IgD-negative memory B cell (primary cell): Measurements from ENCODE around the gene COL9A3. TPM values are rescaled to one million over a fixed set of nuclear protein-coding genes. Genes with fewer than 3 reads are reported as not detected.

Experiments
- H3K27ac Mint-ChIP-seq, 3 donors: one replicate each; pipeline ENCODE4 v1.8.0; 2020 to 2022; ENCODE audit warnings: mild to moderate bottlenecking in 3 of 3, mixed read lengths in 3 of 3, moderate library complexity in 1 of 3
- H3K27me3 Mint-ChIP-seq: one replicate; pipeline ENCODE4 v1.8.0; 2021; ENCODE audit warnings: mixed read lengths
- H3K36me3 Mint-ChIP-seq: one replicate; pipeline ENCODE4 v1.8.0; 2020; ENCODE audit warnings: mild to moderate bottlenecking, mixed read lengths
- H3K4me1 Mint-ChIP-seq, 3 donors: one replicate each; pipeline ENCODE4 v1.8.0; 2020 to 2022; ENCODE audit warnings: mixed read lengths in 3 of 3, mild to moderate bottlenecking in 1 of 3
- H3K4me3 Mint-ChIP-seq, 4 donors: one replicate each; pipeline ENCODE4 v1.8.0; 2020 to 2022; ENCODE audit warnings: mild to moderate bottlenecking in 4 of 4, mixed read lengths in 4 of 4, moderate library complexity in 3 of 4
- H3K9me3 Mint-ChIP-seq, 3 donors: one replicate each; pipeline ENCODE4 v1.8.0; 2020 to 2021; ENCODE audit warnings: mixed read lengths in 3 of 3, mild to moderate bottlenecking in 1 of 3
- polyA plus RNA-seq: library from polyadenylated mRNA; unstranded; fragments of 300-500 nt; fragmentation: Illumina TruSeq; gene quantifications from one replicate; pipeline ENCODE4 v1.2.3, GENCODE V29; 2021

Gene COL9A3
- polyA plus RNA-seq, 1 donor from 2014 or later = 11.9 TPM

DNA sequence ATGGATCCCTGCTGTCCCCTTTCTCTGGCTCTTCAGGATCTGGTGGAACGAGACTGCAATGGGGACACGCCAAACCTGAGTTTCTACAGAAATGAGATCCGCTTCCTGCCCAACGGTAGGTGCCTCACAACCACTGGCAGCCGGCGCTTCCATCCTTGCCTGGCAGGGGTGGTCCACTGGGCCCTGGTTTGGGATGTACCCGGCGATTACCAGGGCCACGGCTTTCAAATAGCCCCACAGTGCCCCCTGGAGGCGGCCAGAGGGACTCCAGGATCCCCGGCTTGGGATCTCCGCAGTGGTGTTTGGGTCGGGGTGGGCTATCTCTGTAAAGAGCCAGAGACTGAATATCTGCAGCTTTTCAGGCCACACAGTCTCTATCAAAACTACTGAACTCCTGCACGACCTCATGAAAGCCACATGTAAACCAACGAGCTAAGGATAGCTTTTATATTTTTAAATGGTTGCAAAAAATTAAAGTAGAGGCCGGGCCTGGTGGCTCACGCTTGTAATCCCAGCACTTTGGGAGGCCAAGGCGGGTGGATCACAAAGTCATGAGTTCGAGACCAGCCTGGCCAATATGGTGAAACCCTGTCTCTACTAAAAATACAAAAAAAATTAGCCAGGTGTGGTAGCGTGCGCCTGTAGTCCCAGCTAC lies 8.5 kb upstream of the COL9A3 start:
- peak overlapping the region; percentile 63 to 75 (median 68) for H3K4me3 Mint-ChIP-seq
- H3K27me3 Mint-ChIP-seq = no peaks in the 10 kb centered on the region
- no peaks in the 10 kb centered on the region for H3K9me3 Mint-ChIP-seq
- peaks cover 4% of the 10 kb centered on the region for H3K36me3 Mint-ChIP-seq
- H3K27ac Mint-ChIP-seq = peak overlapping the region in 2 of 3 donors; percentile 89 to 93
- H3K4me1 Mint-ChIP-seq = peaks cover 12 to 24% (median 16%) of the 10 kb centered on the region in 3 donors

DNA sequence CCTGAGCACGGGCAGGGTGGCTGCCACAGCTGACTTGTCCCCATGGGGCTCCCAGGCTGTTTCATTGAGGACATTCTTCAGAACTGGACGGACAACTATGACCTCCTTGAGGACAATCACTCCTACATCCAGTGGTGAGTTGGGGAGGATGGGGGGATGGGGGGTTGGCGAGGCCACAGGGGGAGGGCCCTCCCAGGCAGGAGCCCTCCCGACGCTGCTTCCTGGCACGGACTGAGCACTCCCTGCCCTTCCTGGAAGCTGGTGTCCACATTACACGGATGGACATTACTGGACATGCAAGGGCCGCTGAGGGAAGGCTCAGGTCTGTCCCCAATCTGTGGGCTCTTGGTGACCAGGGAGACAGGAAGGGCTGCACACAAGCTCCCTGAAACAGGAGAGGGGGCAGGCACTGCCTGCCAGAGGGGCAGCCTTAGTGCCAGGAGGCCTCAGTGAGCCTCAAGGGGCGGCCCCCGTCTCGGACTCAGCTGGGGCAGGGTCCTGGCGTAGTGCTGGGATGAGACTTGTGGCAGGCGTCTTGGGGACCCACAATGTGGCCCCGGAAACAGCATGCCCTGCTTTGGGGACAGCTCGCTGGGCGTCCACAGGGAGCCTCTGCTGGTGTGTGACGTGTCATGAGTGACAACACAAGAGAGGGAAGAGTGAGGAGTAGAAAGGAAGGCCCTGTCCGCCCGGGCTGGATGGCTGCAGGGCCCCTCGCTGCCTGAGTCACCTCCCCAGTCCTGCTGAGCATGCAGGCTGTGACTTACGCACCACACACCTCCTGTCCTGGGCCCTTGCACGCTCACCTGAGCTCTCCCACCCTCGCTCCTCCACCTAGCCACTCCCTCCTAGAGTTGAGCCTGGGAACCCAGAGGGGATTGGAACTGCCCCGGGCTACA lies 7.1 kb upstream of the COL9A3 start:
- H3K4me1 Mint-ChIP-seq = peaks cover 6 to 20% (median 15%) of the 10 kb centered on the region in 3 donors
- peaks cover 4% of the 10 kb centered on the region for H3K27me3 Mint-ChIP-seq
- H3K27ac Mint-ChIP-seq = no peak overlapping the region
- H3K36me3 Mint-ChIP-seq = peaks cover 4% of the 10 kb centered on the region
- no peaks in the 10 kb centered on the region for H3K9me3 Mint-ChIP-seq
- peak overlapping the region in 1 of 4 donors; percentile 68 for H3K4me3 Mint-ChIP-seq

DNA sequence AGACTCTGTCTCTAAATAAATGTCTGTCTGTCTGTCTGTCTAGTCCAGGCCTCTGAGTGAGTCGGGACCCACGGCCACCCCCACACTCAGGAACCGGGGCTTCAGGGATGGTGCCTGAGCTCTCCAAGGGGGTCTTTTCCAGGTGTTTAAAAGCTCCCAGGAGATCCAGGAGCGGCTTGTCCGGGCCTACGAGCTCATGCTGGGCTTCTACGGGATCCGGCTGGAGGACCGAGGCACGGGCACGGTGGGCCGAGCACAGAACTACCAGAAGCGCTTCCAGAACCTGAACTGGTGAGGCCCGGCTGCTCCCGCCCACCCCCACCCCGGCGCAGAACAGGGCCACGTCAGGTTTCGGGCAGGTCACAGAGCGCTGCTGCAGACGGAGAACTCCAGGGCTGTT lies 5.5 kb upstream of the COL9A3 start:
- Mint-ChIP-seq H3K9me3 (no peaks in the 10 kb centered on the region), H3K4me3 (no peak overlapping the region), H3K36me3 (peaks cover 4% of the 10 kb centered on the region), H3K27me3 (peaks cover 16% of the 10 kb centered on the region), H3K4me1 (peaks cover 6 to 22% (median 16%) of the 10 kb centered on the region in 3 donors), H3K27ac (no peak overlapping the region)

DNA sequence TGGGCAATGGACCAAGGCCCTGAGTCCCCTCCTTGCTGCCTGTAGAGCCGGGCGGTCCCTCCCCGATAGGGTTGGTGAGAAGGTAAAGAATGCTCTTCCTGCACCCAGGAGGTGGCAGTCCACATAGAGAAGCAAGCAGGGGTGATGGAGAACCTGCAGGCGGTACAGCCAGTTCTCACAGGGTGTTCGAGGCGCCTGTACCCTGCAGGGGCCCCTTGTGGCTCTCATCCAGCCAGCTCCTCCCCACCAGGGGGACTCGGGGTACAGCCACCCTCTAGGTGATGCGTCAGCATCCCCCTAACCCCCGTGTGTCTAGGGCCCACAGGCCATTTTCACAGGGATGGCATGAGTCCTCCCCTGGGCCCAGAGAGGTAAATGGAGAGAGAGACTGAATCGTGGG lies 5.1 kb upstream of the COL9A3 start:
- H3K27ac Mint-ChIP-seq = peak overlapping the region in 1 of 3 donors; percentile 82
- H3K9me3 Mint-ChIP-seq = no peaks in the 10 kb centered on the region
- no peak overlapping the region for H3K4me3 Mint-ChIP-seq
- peaks cover 4% of the 10 kb centered on the region for H3K36me3 Mint-ChIP-seq
- peaks cover 6 to 20% (median 15%) of the 10 kb centered on the region in 3 donors for H3K4me1 Mint-ChIP-seq
- peaks cover 18% of the 10 kb centered on the region for H3K27me3 Mint-ChIP-seq

DNA sequence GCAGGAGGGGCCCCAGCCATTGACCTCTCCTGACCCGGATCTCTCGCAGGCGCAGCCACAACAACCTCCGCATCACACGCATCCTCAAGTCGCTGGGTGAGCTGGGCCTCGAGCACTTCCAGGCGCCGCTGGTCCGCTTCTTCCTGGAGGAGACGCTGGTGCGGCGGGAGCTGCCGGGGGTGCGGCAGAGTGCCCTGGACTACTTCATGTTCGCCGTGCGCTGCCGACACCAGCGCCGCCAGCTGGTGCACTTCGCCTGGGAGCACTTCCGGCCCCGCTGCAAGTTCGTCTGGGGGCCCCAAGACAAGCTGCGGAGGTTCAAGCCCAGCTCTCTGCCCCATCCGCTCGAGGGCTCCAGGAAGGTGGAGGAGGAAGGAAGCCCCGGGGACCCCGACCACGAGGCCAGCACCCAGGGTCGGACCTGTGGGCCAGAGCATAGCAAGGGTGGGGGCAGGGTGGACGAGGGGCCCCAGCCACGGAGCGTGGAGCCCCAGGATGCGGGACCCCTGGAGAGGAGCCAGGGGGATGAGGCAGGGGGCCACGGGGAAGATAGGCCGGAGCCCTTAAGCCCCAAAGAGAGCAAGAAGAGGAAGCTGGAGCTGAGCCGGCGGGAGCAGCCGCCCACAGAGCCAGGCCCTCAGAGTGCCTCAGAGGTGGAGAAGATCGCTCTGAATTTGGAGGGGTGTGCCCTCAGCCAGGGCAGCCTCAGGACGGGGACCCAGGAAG lies 4.5 kb upstream of the COL9A3 start:
- Mint-ChIP-seq H3K4me1 (peaks cover 6 to 19% (median 11%) of the 10 kb centered on the region in 3 donors), H3K27me3 (peaks cover 18% of the 10 kb centered on the region), H3K36me3 (peaks cover 4% of the 10 kb centered on the region), H3K4me3 (no peak overlapping the region), H3K9me3 (no peaks in the 10 kb centered on the region), H3K27ac (peak overlapping the region in 1 of 3 donors; percentile 82)

DNA sequence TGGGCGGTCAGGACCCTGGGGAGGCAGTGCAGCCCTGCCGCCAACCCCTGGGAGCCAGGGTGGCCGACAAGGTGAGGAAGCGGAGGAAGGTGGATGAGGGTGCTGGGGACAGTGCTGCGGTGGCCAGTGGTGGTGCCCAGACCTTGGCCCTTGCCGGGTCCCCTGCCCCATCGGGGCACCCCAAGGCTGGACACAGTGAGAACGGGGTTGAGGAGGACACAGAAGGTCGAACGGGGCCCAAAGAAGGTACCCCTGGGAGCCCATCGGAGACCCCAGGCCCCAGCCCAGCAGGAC lies 4.0 kb upstream of the COL9A3 start:
- Mint-ChIP-seq H3K27me3 (peaks cover 18% of the 10 kb centered on the region), H3K27ac (no peak overlapping the region), H3K4me3 (no peak overlapping the region), H3K4me1 (peaks cover 6 to 15% (median 10%) of the 10 kb centered on the region in 3 donors), H3K36me3 (peaks cover 4% of the 10 kb centered on the region), H3K9me3 (no peaks in the 10 kb centered on the region)

DNA sequence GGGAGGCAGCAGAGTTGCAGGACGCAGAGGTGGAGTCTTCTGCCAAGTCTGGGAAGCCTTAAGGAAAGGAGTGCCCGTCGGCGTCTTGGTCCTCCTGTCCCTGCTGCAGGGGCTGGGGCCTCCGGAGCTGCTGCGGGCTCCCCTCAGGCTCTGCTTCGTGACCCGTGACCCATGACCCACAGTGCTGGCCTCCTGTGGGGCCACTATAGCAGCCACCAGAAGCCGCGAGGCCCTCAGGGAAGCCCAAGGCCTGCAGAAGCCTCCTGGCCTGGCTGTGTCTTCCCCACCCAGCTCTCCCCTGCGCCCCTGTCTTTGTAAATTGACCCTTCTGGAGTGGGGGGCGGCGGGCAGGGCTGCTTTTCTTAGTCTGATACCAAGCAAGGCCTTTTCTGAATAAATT lies 3.3 kb upstream of the COL9A3 start:
- Mint-ChIP-seq H3K36me3 (no peaks in the 10 kb centered on the region), H3K4me3 (no peak overlapping the region), H3K9me3 (no peaks in the 10 kb centered on the region), H3K4me1 (peaks cover 0 to 11% (median 6%) of the 10 kb centered on the region in 3 donors), H3K27ac (no peak overlapping the region), H3K27me3 (peaks cover 23% of the 10 kb centered on the region)

DNA sequence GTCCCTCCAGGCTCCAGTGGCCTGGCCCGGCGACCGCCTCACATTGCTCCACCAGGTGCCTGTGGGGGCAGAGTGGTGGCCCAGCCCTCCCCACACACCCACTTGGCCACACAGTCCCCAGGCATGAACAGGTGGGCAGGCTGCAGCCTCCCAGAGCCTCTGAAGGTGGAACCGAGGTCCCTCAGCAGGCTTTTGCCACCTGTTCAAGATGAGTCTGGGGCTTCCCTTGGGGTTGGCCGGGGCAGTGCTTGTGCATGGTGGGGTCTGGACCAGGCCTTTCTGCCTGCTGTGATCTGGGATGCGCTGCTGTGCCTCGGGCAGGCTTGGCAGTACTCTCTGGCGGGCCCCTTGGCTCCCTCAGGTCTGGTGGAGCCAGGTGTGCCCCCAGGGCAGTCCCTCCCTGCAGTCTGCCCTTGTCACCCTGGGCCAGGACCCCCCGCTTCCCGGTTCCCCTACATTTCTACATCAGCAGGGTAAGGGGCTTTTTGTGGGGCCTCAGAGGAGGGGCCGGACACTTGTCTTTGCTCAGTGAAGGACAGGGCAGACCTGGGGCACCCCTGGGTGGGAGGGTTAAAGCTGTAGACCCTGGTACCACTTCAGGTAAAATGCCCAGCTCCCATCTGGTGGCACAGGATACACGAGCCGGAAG lies 2.7 kb upstream of the COL9A3 start:
- peak overlapping the region in 1 of 4 donors; percentile 58 for H3K4me3 Mint-ChIP-seq
- peak overlapping the region in 2 of 3 donors; percentile 42 to 46 for H3K27ac Mint-ChIP-seq
- peaks cover 0 to 11% (median 6%) of the 10 kb centered on the region in 3 donors for H3K4me1 Mint-ChIP-seq

DNA sequence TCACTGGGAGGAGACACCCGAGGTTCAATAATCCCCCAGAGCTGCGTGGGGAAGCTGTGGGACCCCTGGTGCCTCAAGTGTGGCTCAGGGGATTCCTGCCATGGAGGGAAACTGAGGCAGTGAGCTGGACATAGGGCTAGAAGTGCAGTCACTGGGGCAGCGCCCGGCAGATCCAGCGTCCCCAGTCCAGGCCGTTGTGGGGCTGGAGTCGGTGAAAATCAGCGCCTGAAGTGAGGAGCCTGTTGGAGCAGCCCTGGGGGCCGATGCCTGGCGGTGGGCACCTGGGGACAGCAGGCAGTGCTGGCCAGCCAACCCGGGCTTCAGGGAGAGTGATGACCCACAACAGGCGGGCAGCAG lies 2.2 kb upstream of the COL9A3 start:
- H3K4me1 Mint-ChIP-seq = peaks cover 0 to 11% (median 6%) of the 10 kb centered on the region in 3 donors
- peak overlapping the region in 1 of 4 donors; percentile 58 for H3K4me3 Mint-ChIP-seq
- no peaks in the 10 kb centered on the region for H3K9me3 Mint-ChIP-seq
- no peaks in the 10 kb centered on the region for H3K36me3 Mint-ChIP-seq
- peak overlapping the region in 2 of 3 donors; percentile 42 to 46 for H3K27ac Mint-ChIP-seq
- H3K27me3 Mint-ChIP-seq = peaks cover 23% of the 10 kb centered on the region

More for the DNA sequence above, 2.7 kb upstream of the COL9A3 start:
- H3K27me3 Mint-ChIP-seq = peaks cover 23% of the 10 kb centered on the region
- H3K9me3 Mint-ChIP-seq = no peaks in the 10 kb centered on the region
- no peaks in the 10 kb centered on the region for H3K36me3 Mint-ChIP-seq

DNA sequence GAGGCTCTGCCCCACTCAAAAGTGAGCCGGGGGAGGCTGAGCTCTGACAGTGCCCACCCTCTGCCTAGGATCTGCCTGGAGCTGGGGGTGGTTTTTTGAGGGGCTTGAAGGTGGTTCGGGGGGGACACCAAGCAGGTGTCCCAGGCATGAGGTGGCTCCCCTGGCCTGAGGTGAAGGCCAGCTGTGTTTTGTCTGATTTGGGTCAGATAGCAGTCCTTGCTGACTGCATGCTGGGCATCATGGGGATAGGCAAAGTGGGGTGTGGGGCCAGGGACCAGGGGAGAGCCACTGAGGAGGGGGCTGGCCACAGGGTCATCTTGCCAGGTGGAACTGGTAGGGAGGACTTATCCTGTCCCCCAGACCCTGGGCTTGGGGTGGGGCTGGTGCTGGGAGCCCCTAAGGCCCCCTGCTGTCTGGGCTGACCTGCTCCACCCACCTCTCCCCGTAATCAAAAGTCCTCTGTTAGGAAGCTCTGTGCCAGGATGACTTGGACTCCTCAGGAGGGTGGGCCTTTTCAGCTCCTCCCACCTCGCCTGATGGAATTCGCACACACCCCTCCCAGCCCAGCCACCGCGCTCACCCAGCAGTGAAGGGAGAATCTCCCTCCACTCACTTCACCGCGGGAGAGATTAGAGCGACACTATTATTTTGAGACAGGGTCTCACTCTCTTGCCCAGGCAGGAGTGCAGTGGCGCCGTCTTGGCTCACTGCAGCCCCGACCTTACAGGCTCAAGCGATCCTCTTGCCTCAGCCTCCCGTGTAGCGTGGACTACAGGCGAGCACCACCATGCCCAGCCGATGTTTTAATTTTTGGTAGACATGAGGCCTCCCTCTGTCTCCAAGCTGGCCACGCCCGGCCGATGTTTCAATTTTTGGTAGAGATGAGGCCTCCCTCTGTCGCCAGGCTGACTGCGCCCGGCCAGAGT lies 1.5 kb upstream of the COL9A3 start:
- H3K27ac Mint-ChIP-seq = peak overlapping the region in 1 of 3 donors; percentile 16
- H3K9me3 Mint-ChIP-seq = no peaks in the 10 kb centered on the region
- H3K4me3 Mint-ChIP-seq = peak overlapping the region in 3 of 4 donors; percentile 19 to 85 (median 55)
- H3K36me3 Mint-ChIP-seq = no peaks in the 10 kb centered on the region
- peaks cover 24% of the 10 kb centered on the region for H3K27me3 Mint-ChIP-seq
- peaks cover 0 to 11% (median 6%) of the 10 kb centered on the region in 3 donors for H3K4me1 Mint-ChIP-seq

DNA sequence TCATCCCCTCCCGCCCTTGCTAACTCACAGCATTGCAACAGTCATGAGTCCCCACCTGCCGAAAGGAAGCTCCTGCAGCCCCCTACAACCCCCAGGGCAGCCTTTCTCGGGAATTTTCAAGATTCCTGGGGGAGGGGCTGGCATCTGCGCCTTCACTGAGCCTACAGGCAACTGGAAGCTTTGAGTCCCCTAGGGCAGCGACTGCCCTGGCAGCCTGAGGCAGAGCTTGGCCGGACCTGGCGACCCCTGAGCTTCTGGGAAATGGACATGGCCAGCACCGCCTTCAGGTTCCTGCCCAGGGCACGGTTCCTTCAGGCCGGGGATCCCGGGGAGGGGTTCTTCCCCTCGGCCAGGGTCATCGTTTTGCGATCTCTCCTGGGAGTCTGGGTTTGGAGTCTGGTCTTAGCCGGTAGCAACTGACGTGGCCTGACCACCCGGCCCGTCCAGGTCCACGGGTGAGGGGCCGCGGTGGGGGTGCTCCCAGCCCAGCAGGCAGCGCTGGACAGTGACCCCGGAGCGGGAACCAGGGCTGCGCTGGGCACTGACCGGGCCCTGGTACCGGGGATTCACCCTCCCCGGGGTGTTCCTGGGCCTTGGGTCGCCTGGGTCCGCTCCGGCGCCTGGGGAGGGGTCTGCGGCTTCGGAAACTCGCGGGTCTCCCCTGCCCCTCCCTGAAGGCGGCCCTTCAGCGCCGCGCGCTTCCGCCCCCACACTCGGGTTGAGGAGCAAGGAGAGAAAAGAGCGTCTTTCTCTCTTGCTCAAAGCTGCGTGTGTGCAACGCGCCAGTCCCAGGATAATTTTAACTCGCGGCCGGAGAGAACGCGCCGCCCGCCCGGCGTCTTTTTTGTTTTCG lies 593 bp upstream of the COL9A3 start:
- H3K4me3 Mint-ChIP-seq = peak overlapping the region; percentile 8 to 85 (median 37)
- H3K27me3 Mint-ChIP-seq = peaks cover 25% of the 10 kb centered on the region
- no peak overlapping the region for H3K27ac Mint-ChIP-seq
- H3K36me3 Mint-ChIP-seq = no peaks in the 10 kb centered on the region
- peaks cover 0 to 11% (median 6%) of the 10 kb centered on the region in 3 donors for H3K4me1 Mint-ChIP-seq
- no peaks in the 10 kb centered on the region for H3K9me3 Mint-ChIP-seq

DNA sequence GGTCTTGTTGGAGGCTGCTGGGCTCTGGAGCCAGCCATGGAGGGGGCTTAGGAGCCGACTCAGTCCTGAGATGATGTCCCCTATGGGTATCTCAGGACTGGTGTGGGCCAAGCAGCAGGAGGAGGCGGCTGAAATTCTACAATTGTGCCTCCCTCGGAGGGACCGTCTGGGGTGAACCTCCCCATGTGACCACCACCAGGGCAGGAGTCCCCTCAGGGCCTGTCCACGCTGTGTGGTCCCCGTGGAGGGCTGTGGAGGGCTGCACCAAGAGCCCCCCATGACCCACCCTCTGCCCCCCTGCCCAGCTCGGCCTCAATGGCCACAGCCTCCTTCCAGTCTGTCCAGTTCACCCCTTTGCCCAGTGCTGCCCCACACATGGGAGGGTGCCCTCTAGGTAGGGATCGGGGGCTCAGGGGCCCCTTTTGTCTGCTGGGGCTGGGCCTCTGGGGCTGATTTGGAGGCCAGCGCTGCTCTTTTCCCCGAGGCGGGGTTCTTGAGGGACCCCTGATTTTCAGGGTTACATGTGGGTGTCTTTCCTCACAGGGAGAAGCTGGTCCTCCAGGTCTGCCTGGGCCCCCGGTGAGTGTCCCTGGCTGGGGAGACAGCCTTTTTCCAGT lies 1.2 kb downstream of the COL9A3 start:
- Mint-ChIP-seq H3K27ac (no peak overlapping the region), H3K4me3 (peak overlapping the region in 1 of 4 donors; percentile 37), H3K9me3 (no peaks in the 10 kb centered on the region)

More for the DNA sequence above, 1.2 kb downstream of the COL9A3 start:
- Mint-ChIP-seq H3K4me1 (peaks cover 0 to 11% (median 10%) of the 10 kb centered on the region in 3 donors), H3K27me3 (peaks cover 27% of the 10 kb centered on the region), H3K36me3 (no peaks in the 10 kb centered on the region)
